B cell (primary cell): ENCODE data around the gene LPGAT1. TPM values are rescaled to one million over a fixed set of nuclear protein-coding genes. Genes with fewer than 3 reads are reported as not detected.

Source experiments
- ATAC-seq: fragments of 200-7000 bp; cut with Tn5 transposase; one replicate; pipeline ENCODE4 v1.10.0; 2021; ENCODE audit warnings: low read depth, mild to moderate bottlenecking, moderate number of reproducible peaks, moderate library complexity
- CTCF ChIA-PET: fragments of 350-600 bp; sonication (Branson Sonifier 250); formaldehyde crosslinking; loops from one replicate; lab custom pipeline; 2021; ENCODE audit warnings: antibody characterized with exemption, inconsistent platforms; lab: Charles Lee
- POLR2A ChIA-PET: fragments of 350-600 bp; sonication (Branson Sonifier 250); formaldehyde crosslinking; loops from one replicate; lab custom pipeline; 2021; ENCODE audit warnings: antibody characterized with exemption; lab: Charles Lee
- DNase-seq: peaks from one replicate; pipeline ENCODE4 v3.0.0; 2013
- H2AFZ ChIP-seq: 2 replicates; pipeline ENCODE4 v1.6.1; 2012; ENCODE audit warnings: mild to moderate bottlenecking, low read depth, low read length; ENCODE audit not compliant: insufficient read depth, poor library complexity, severe bottlenecking
- H3K27ac ChIP-seq, 2 donors: 1 replicate in 1 of 2; 2 replicates in 1 of 2; pipeline ENCODE4 v1.5.1; 2012 to 2013; ENCODE audit warnings: low read length in 2 of 2, mild to moderate bottlenecking in 2 of 2, moderate library complexity in 1 of 2
- H3K27me3 ChIP-seq, 4 experiments: fragments of 200-600 bp in 1 of 4; sonication (generic) in 1 of 4; replicated peaks in 1 of 4; 1 replicate in 2 of 4; 2 replicates in 2 of 4; pipeline versions ENCODE4 v1.6.1 to v1.7.0; 2013 to 2016; ENCODE audit warnings: low read length in 3 of 4, mild to moderate bottlenecking in 2 of 4, mixed read lengths in 1 of 4, moderate library complexity in 1 of 4; ENCODE audit not compliant: insufficient read depth in 4 of 4, control insufficient read depth in 3 of 4; ENCODE audit errors: control extremely low read depth in 1 of 4
- H3K36me3 ChIP-seq, 2 experiments: replicated peaks in 1 of 2; 1 replicate in 1 of 2; 2 replicates in 1 of 2; pipeline versions ENCODE4 v1.6.1 to v1.7.1; 2013; ENCODE audit warnings: low read length in 1 of 2; ENCODE audit not compliant: insufficient read depth in 2 of 2, control insufficient read depth in 1 of 2; ENCODE audit errors: control extremely low read depth in 1 of 2, extremely low read depth in 1 of 2
- H3K4me1 ChIP-seq, 2 donors: fragments of 200-600 bp in 1 of 2; sonication (generic) in 1 of 2; 1 replicate in 1 of 2; 2 replicates in 1 of 2; pipeline versions ENCODE4 v1.5.1 to v1.6.1; 2013 to 2017; ENCODE audit warnings: low read length in 2 of 2; ENCODE audit not compliant: control insufficient read depth in 2 of 2, insufficient read depth in 2 of 2
- H3K4me2 ChIP-seq: replicated peaks from 2 replicates; pipeline ENCODE3; 2012; ENCODE audit warnings: mild to moderate bottlenecking, low read depth, low read length; ENCODE audit not compliant: poor library complexity, severe bottlenecking
- H3K4me3 ChIP-seq, 5 experiments: fragments of 200-600 bp in 1 of 5; sonication (generic) in 1 of 5; 1 replicate in 3 of 5; 2 replicates in 2 of 5; pipeline versions ENCODE4 v1.5.1 to v1.7.0; 2011 to 2016; ENCODE audit warnings: low read length in 4 of 5, mild to moderate bottlenecking in 4 of 5, low read depth in 2 of 5, control low read depth in 1 of 5, moderate library complexity in 1 of 5; ENCODE audit not compliant: insufficient read depth in 1 of 5; ENCODE audit errors: control extremely low read depth in 1 of 5, extremely low read depth in 1 of 5
- H3K79me2 ChIP-seq: fragments of 200-600 bp; sonication (generic); one replicate; pipeline ENCODE4 v1.6.0; 2016; ENCODE audit warnings: low read length; ENCODE audit not compliant: control insufficient read depth, insufficient read depth
- H3K9ac ChIP-seq: fragments of 200-600 bp; sonication (generic); 2 replicates; pipeline ENCODE4 v1.6.1; 2017; ENCODE audit warnings: mild to moderate bottlenecking, low read length, moderate library complexity
- H3K9me3 ChIP-seq, 3 donors: one replicate each; pipeline versions ENCODE4 v1.6.1 to v1.7.1; 2013; ENCODE audit warnings: low read length in 2 of 3; ENCODE audit not compliant: control insufficient read depth in 2 of 3, insufficient read depth in 1 of 3; ENCODE audit errors: control extremely low read depth in 1 of 3
- H4K20me1 ChIP-seq: 2 replicates; pipeline ENCODE4 v1.6.0; 2012; ENCODE audit warnings: mild to moderate bottlenecking, low read length; ENCODE audit not compliant: insufficient read depth, control insufficient read depth, poor library complexity, severe bottlenecking
- H3K27ac Mint-ChIP-seq: one replicate; pipeline ENCODE4 v1.8.0; 2021; ENCODE audit warnings: mixed read lengths
- H3K27me3 Mint-ChIP-seq: one replicate; pipeline ENCODE4 v1.8.0; 2021; ENCODE audit warnings: mixed read lengths
- H3K4me1 Mint-ChIP-seq: one replicate; pipeline ENCODE4 v1.8.0; 2021; ENCODE audit warnings: mixed read lengths
- H3K4me3 Mint-ChIP-seq: one replicate; pipeline ENCODE4 v1.8.0; 2021; ENCODE audit warnings: mixed read lengths
- H3K9me3 Mint-ChIP-seq: one replicate; pipeline ENCODE4 v1.8.0; 2022; ENCODE audit warnings: mixed read lengths; ENCODE audit not compliant: insufficient read depth
- CTCF ChIP-seq: fragments of 200-600 bp; IDR thresholded peaks from one replicate; pipeline ENCODE4 v1.8.0; 2022; ENCODE audit warnings: antibody characterized with exemption, mild to moderate bottlenecking
- EZH2 ChIP-seq: IDR thresholded peaks from 2 replicates; pipeline ENCODE4 v1.6.1; 2012; ENCODE audit warnings: borderline replicate concordance, low read depth, mild to moderate bottlenecking, moderate library complexity, low read length; ENCODE audit not compliant: insufficient read depth, poor library complexity, severe bottlenecking
- WGBS: methylation state at CpG from one replicate; pipeline ENCODE4 v1.1.5; 2013; ENCODE audit warnings: missing lambda C conversion rate; ENCODE audit not compliant: insufficient coverage; 5-methylcytosine and 5-hydroxymethylcytosine counted together
- intact Hi-C: fragments of 100-400 bp; cut with micrococcal nuclease; formaldehyde crosslinking; loops from one replicate; pipeline ENCODE4 v1.10.0; 2022
- polyA plus RNA-seq: library from polyadenylated mRNA; depleted of rRNA; stranded (reverse); fragments of >200 nt; gene quantifications from 2 replicates; pipeline ENCODE4 v1.2.3, GENCODE V29; 2012
- total RNA-seq, 2 donors: library from RNA; stranded (reverse); fragments of 120-200 nt in 1 of 2; gene quantifications; 1 replicate in 1 of 2; 2 replicates in 1 of 2; pipeline versions ENCODE4 v1.2.3 to v1.2.4, GENCODE V29; 2013 to 2022

The LPGAT1 gene
- total and polyA plus RNA-seq, 2 donors (not counting 1 experiment from before 2014, with no cell fraction given): 9.3 to 63.8 TPM

- H3K4me1 Mint-ChIP-seq: no peaks in the 10 kb centered on the region
- H3K27me3 Mint-ChIP-seq: peaks cover 14% of the 10 kb centered on the region
- CTCF ChIA-PET: interaction anchor here (1.0 to 1.5 kb wide), 3 partner anchors 13 to 286 kb away, joined by 3 to 4 read pairs (median 4); no protein-coding TSS in a partner anchor
Measured at GRCh38 chr1:211726467-211726995, 104.0 kb downstream of the LPGAT1 start.

More at GRCh38 chr1:211726467-211726995, 104.0 kb downstream of the LPGAT1 start:
- DNase-seq (no peak), ATAC-seq (no peak)
- H3K9me3 ChIP-seq: peaks cover 0 to 2% (median 0%) of the 10 kb centered on the region in 3 donors
- no peaks in the 10 kb centered on the region for H3K4me1 ChIP-seq
- no peaks in the 10 kb centered on the region for H3K27me3 ChIP-seq
- no peaks in the 10 kb centered on the region for H4K20me1 ChIP-seq
- no CpG with 5 or more reads among the region's 4 CpGs for WGBS
- H3K9ac ChIP-seq: no peak overlapping the region
- no peak overlapping the region for H2AFZ ChIP-seq
- H3K79me2 ChIP-seq: no peaks in the 10 kb centered on the region
- Mint-ChIP-seq H3K4me3 (no peak overlapping the region), H3K9me3 (no peaks in the 10 kb centered on the region), H3K27ac (no peak overlapping the region)
- intact Hi-C loops: no loop called here
- H3K27ac ChIP-seq: no peak overlapping the region
- TF ChIP-seq EZH2: no peak
- no peak for TF ChIP-seq CTCF
- no peaks in the 10 kb centered on the region for H3K36me3 ChIP-seq
- POLR2A ChIA-PET: no interaction called here
- no peak overlapping the region for H3K4me3 ChIP-seq
- no peak overlapping the region for H3K4me2 ChIP-seq
